Activated CD4-positive, alpha-beta T cell treated with anti-CD3 and anti-CD28 coated beads, Interleukin-2, Interleukin-4, amounts not matched to agents 100 ng/mL and 50 ng/mL, durations not matched to agents 16 hours and 8 hours (primary cell): ENCODE results near the gene NBAS.
"Not testable (repeated sequence)": the region's sequence is repeated elsewhere in the genome, so short reads cannot be mapped to it uniquely, and the experiment has no call there.

Source experiments
- DNase-seq: peaks from one replicate; pipeline ENCODE4 v3.0.0-alpha.2; 2020; ENCODE audit warnings: low spot score

NBAS gene

GRCh38 chr2:15260835-15261234 is 300.3 kb downstream of the NBAS start:
- no peak for DNase-seq

GRCh38 chr2:15260196-15260595 is 300.9 kb downstream of the NBAS start:
- no peak for DNase-seq

GRCh38 chr2:15259356-15259756 is 301.8 kb downstream of the NBAS start:
- DNase-seq: no peak

GRCh38 chr2:15258385-15258784 is 302.7 kb downstream of the NBAS start:
- not testable (repeated sequence) for DNase-seq

GRCh38 chr2:15253835-15254286 is 307.3 kb downstream of the NBAS start:
- DNase-seq: no peak

GRCh38 chr2:15253247-15253646 is 307.9 kb downstream of the NBAS start:
- no peak for DNase-seq

GRCh38 chr2:15251753-15252152 is 309.4 kb downstream of the NBAS start:
- DNase-seq: no peak

- not testable (repeated sequence) for DNase-seq
Measured at GRCh38 chr2:15250946-15251345, 310.2 kb downstream of the NBAS start.

- DNase-seq: no peak
Measured at GRCh38 chr2:15246870-15247269, 314.3 kb downstream of the NBAS start.

GRCh38 chr2:15243762-15244161 is 317.4 kb downstream of the NBAS start:
- no peak for DNase-seq

GRCh38 chr2:15242936-15243461 is 318.1 kb downstream of the NBAS start:
- no peak for DNase-seq

GRCh38 chr2:15241929-15242328 is 319.2 kb downstream of the NBAS start:
- no peak for DNase-seq

GRCh38 chr2:15241201-15241600 is 319.9 kb downstream of the NBAS start:
- DNase-seq: no peak

- DNase-seq: no peak
Measured at GRCh38 chr2:15238028-15238427, 323.1 kb downstream of the NBAS start.

- DNase-seq: no peak
Measured at GRCh38 chr2:15230599-15231192, 330.4 kb downstream of the NBAS start.

GRCh38 chr2:15226661-15227060 is 334.5 kb downstream of the NBAS start:
- DNase-seq: no peak

GRCh38 chr2:15225131-15225530 is 336.0 kb downstream of the NBAS start:
- DNase-seq: no peak

GRCh38 chr2:15224641-15225040 is 336.5 kb downstream of the NBAS start:
- no peak for DNase-seq

GRCh38 chr2:15223887-15224286 is 337.2 kb downstream of the NBAS start:
- peak; percentile 22 for DNase-seq

- DNase-seq: no peak
Measured at GRCh38 chr2:15222856-15223255, 338.3 kb downstream of the NBAS start.

- DNase-seq: no peak
Measured at GRCh38 chr2:15220603-15221002, 340.5 kb downstream of the NBAS start.

- DNase-seq: no peak
Measured at GRCh38 chr2:15218423-15219086, 342.6 kb downstream of the NBAS start.

GRCh38 chr2:15212249-15212648 is 348.9 kb downstream of the NBAS start:
- no peak for DNase-seq

- DNase-seq: not testable (repeated sequence)
Measured at GRCh38 chr2:15210542-15210941, 350.6 kb downstream of the NBAS start.
